Central memory CD8-positive, alpha-beta T cell (primary cell): ENCODE results near the gene GRM5.
A peak's percentile ranks its signal among the peaks of the same experiment; 100 is the strongest.

ENCODE experiments used
- ATAC-seq: fragments of 150-1000 bp; cut with Tn5 transposase; replicated peaks from 2 replicates; pipeline ENCODE4 v1.10.0; 2022; ENCODE audit warnings: mild to moderate bottlenecking, moderate FRiP score, moderate number of reproducible peaks; ENCODE audit not compliant: poor library complexity, severe bottlenecking; ENCODE audit errors: extremely low read depth
- DNase-seq, 2 donors: peaks; one replicate each; pipeline ENCODE4 v3.0.0; 2021; ENCODE audit warnings: low spot score in 2 of 2
- H3K27ac Mint-ChIP-seq: one replicate; pipeline ENCODE4 v1.8.0; 2022; ENCODE audit warnings: low read depth, mild to moderate bottlenecking, moderate library complexity, mixed read lengths
- H3K27me3 Mint-ChIP-seq: one replicate; pipeline ENCODE4 v1.8.0; 2022; ENCODE audit warnings: mixed read lengths
- H3K36me3 Mint-ChIP-seq: one replicate; pipeline ENCODE4 v1.8.0; 2022; ENCODE audit warnings: mild to moderate bottlenecking, moderate library complexity, mixed read lengths; ENCODE audit not compliant: insufficient read depth
- H3K4me1 Mint-ChIP-seq: one replicate; pipeline ENCODE4 v1.8.0; 2022; ENCODE audit warnings: mixed read lengths
- H3K4me3 Mint-ChIP-seq: one replicate; pipeline ENCODE4 v1.8.0; 2022; ENCODE audit warnings: mild to moderate bottlenecking, moderate library complexity, mixed read lengths
- H3K9me3 Mint-ChIP-seq: one replicate; pipeline ENCODE4 v1.8.0; 2022; ENCODE audit warnings: mixed read lengths

The GRM5 gene

GRCh38 chr11:88739524-88739923, 326.3 kb downstream of the GRM5 start:
- Mint-ChIP-seq H3K9me3 (no peaks in the 10 kb centered on the region), H3K4me1 (no peaks in the 10 kb centered on the region), H3K27ac (no peak overlapping the region), H3K4me3 (no peak overlapping the region), H3K27me3 (no peaks in the 10 kb centered on the region), H3K36me3 (no peaks in the 10 kb centered on the region)
- DNase-seq (no peak), ATAC-seq (no peak)

- Mint-ChIP-seq H3K27me3 (no peaks in the 10 kb centered on the region), H3K4me3 (no peak overlapping the region), H3K4me1 (no peaks in the 10 kb centered on the region), H3K36me3 (no peaks in the 10 kb centered on the region), H3K27ac (no peak overlapping the region), H3K9me3 (peaks cover 10% of the 10 kb centered on the region)
- DNase-seq (no peak), ATAC-seq (no peak)
Observed at GRCh38 chr11:88709567-88709966, 356.2 kb downstream of the GRM5 start.

- Mint-ChIP-seq H3K36me3 (no peaks in the 10 kb centered on the region), H3K4me1 (no peaks in the 10 kb centered on the region), H3K27ac (no peak overlapping the region), H3K4me3 (no peak overlapping the region), H3K9me3 (peaks cover 11% of the 10 kb centered on the region), H3K27me3 (no peaks in the 10 kb centered on the region)
- DNase-seq (no peak), ATAC-seq (no peak)
Observed at GRCh38 chr11:88704485-88704884, 361.3 kb downstream of the GRM5 start.

GRCh38 chr11:88701816-88702215, 364.0 kb downstream of the GRM5 start:
- Mint-ChIP-seq H3K4me1 (no peaks in the 10 kb centered on the region), H3K9me3 (peaks cover 11% of the 10 kb centered on the region), H3K27ac (no peak overlapping the region), H3K36me3 (no peaks in the 10 kb centered on the region), H3K27me3 (no peaks in the 10 kb centered on the region), H3K4me3 (no peak overlapping the region)
- no peak for DNase-seq
- ATAC-seq: no peak

- H3K27me3 Mint-ChIP-seq: no peaks in the 10 kb centered on the region
- no peak overlapping the region for H3K27ac Mint-ChIP-seq
Observed at GRCh38 chr11:88697139-88697538, 368.6 kb downstream of the GRM5 start.

GRCh38 chr11:88695689-88696414, 369.9 kb downstream of the GRM5 start:
- H3K4me3 Mint-ChIP-seq: no peak overlapping the region
- H3K27me3 Mint-ChIP-seq: no peaks in the 10 kb centered on the region
- no peak overlapping the region for H3K27ac Mint-ChIP-seq
- H3K9me3 Mint-ChIP-seq: no peaks in the 10 kb centered on the region
- DNase-seq: no peak
- H3K4me1 Mint-ChIP-seq: no peaks in the 10 kb centered on the region
- ATAC-seq: no peak
- no peaks in the 10 kb centered on the region for H3K36me3 Mint-ChIP-seq

More at GRCh38 chr11:88697139-88697538, 368.6 kb downstream of the GRM5 start:
- Mint-ChIP-seq H3K4me1 (no peaks in the 10 kb centered on the region), H3K9me3 (no peaks in the 10 kb centered on the region), H3K36me3 (no peaks in the 10 kb centered on the region), H3K4me3 (no peak overlapping the region)
- no peak for ATAC-seq
- DNase-seq: no peak

- Mint-ChIP-seq H3K36me3 (no peaks in the 10 kb centered on the region), H3K27me3 (no peaks in the 10 kb centered on the region), H3K4me3 (no peak overlapping the region), H3K27ac (no peak overlapping the region), H3K9me3 (no peaks in the 10 kb centered on the region), H3K4me1 (no peaks in the 10 kb centered on the region)
- DNase-seq (no peak), ATAC-seq (no peak)
Observed at GRCh38 chr11:88692306-88693086, 373.3 kb downstream of the GRM5 start.

- no peaks in the 10 kb centered on the region for H3K27me3 Mint-ChIP-seq
- no peaks in the 10 kb centered on the region for H3K36me3 Mint-ChIP-seq
- H3K4me3 Mint-ChIP-seq: no peak overlapping the region
- H3K9me3 Mint-ChIP-seq: peaks cover 6% of the 10 kb centered on the region
- no peaks in the 10 kb centered on the region for H3K4me1 Mint-ChIP-seq
- ATAC-seq: no peak
- DNase-seq: no peak
- H3K27ac Mint-ChIP-seq: no peak overlapping the region
Observed at GRCh38 chr11:88689548-88690240, 376.1 kb downstream of the GRM5 start.

GRCh38 chr11:88683024-88683423, 382.8 kb downstream of the GRM5 start:
- H3K36me3 Mint-ChIP-seq: no peaks in the 10 kb centered on the region
- H3K27me3 Mint-ChIP-seq: peaks cover 12% of the 10 kb centered on the region
- peaks cover 15% of the 10 kb centered on the region for H3K9me3 Mint-ChIP-seq
- DNase-seq: no peak
- no peak overlapping the region for H3K27ac Mint-ChIP-seq
- ATAC-seq: no peak
- no peak overlapping the region for H3K4me3 Mint-ChIP-seq
- H3K4me1 Mint-ChIP-seq: no peaks in the 10 kb centered on the region

GRCh38 chr11:88680806-88681205, 385.0 kb downstream of the GRM5 start:
- Mint-ChIP-seq H3K36me3 (no peaks in the 10 kb centered on the region), H3K27me3 (peaks cover 12% of the 10 kb centered on the region), H3K9me3 (peaks cover 10% of the 10 kb centered on the region), H3K4me1 (no peaks in the 10 kb centered on the region), H3K27ac (no peak overlapping the region), H3K4me3 (no peak overlapping the region)
- ATAC-seq (no peak), DNase-seq (no peak)

- Mint-ChIP-seq H3K36me3 (peaks cover 2% of the 10 kb centered on the region), H3K4me3 (no peak overlapping the region), H3K9me3 (no peaks in the 10 kb centered on the region), H3K4me1 (no peaks in the 10 kb centered on the region), H3K27ac (no peak overlapping the region), H3K27me3 (no peaks in the 10 kb centered on the region)
- no peak for ATAC-seq
- no peak for DNase-seq
Observed at GRCh38 chr11:88666364-88666763, 399.4 kb downstream of the GRM5 start.

GRCh38 chr11:88657076-88657738, 408.6 kb downstream of the GRM5 start:
- H3K9me3 Mint-ChIP-seq: no peaks in the 10 kb centered on the region
- H3K27ac Mint-ChIP-seq: peak overlapping the region; percentile 20
- DNase-seq: no peak
- no peaks in the 10 kb centered on the region for H3K36me3 Mint-ChIP-seq
- no peak for ATAC-seq
- H3K4me1 Mint-ChIP-seq: peaks cover 6% of the 10 kb centered on the region
- H3K27me3 Mint-ChIP-seq: no peaks in the 10 kb centered on the region
- peak overlapping the region; percentile 13 for H3K4me3 Mint-ChIP-seq
